Stimulated activated CD4-positive, alpha-beta T cell treated with anti-CD3 and anti-CD28 coated beads, Interleukin-12 subunit alpha, Interleukin-12 subunit beta, amount 100 ng/mL, for 4 hours (primary cell): ENCODE measurements around the gene IL1A.

Experiments used
- DNase-seq: peaks from one replicate; pipeline ENCODE4 v3.0.0-alpha.2; 2020

IL1A gene

GRCh38 chr2:112724591-112725525 is 59.4 kb downstream of the IL1A start:
- no peak for DNase-seq

DNA sequence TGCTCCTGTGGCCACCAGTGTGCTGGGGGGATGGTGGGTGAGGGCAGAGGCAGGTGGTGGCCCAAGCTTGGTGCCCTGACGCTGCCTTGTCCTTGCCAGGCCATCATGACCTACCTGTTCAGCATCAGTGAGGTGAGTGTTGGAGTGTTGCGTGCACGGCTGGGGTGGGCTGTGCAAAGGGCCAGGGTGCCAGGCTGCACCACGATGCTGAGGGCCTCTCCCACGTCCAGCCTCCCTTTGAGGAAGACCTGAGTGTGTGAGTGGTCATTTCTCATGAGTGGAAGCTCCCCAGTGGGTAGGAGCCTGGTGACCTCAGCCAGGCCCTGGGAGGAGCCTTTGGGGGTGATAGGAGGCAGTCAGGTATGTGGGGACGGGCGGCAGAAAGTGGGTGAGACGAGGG is 60.3 kb downstream of the IL1A start:
- no peak for DNase-seq
